Activated T-cell treated with anti-CD3 and anti-CD28 coated beads, Interleukin-2, amount 50 U/mL, for 72 hours (primary cell): ENCODE data around the gene LDB1. TPM values are rescaled to one million over a fixed set of nuclear protein-coding genes. Genes with fewer than 3 reads are reported as not detected.

ENCODE experiments used
- ATAC-seq, 2 donors: fragments of 150-1000 bp; cut with Tn5 transposase; replicated peaks in 1 of 2; 2 replicates each; pipeline ENCODE4 v1.10.0; 2021; ENCODE audit warnings: moderate library complexity in 2 of 2, mild to moderate bottlenecking in 1 of 2
- DNase-seq, 2 donors: peaks; one replicate each; pipeline ENCODE4 v3.0.0; 2021 to 2022; ENCODE audit warnings: mixed read lengths in 1 of 2
- H3K27ac Mint-ChIP-seq: one replicate; pipeline ENCODE4 v1.8.0; 2022; ENCODE audit warnings: mild to moderate bottlenecking, moderate library complexity, mixed read lengths
- H3K27me3 Mint-ChIP-seq: one replicate; pipeline ENCODE4 v1.8.0; 2022; ENCODE audit warnings: low read depth, mixed read lengths
- H3K36me3 Mint-ChIP-seq, 2 donors: one replicate each; pipeline ENCODE4 v1.8.0; 2022; ENCODE audit warnings: mixed read lengths in 2 of 2, mild to moderate bottlenecking in 1 of 2; ENCODE audit not compliant: insufficient read depth in 2 of 2
- H3K4me1 Mint-ChIP-seq: one replicate; pipeline ENCODE4 v1.8.0; 2022; ENCODE audit warnings: low read depth, mixed read lengths
- H3K4me3 Mint-ChIP-seq, 2 donors: one replicate each; pipeline ENCODE4 v1.8.0; 2022; ENCODE audit warnings: mild to moderate bottlenecking in 2 of 2, mixed read lengths in 2 of 2, moderate library complexity in 2 of 2
- H3K9me3 Mint-ChIP-seq, 2 donors: one replicate each; pipeline ENCODE4 v1.8.0; 2022; ENCODE audit warnings: mixed read lengths in 2 of 2
- total RNA-seq, 2 donors: library from RNA; stranded (reverse); gene quantifications; one replicate each; pipeline ENCODE4 v1.2.3, GENCODE V29; 2022

Gene LDB1
- total RNA-seq, 2 donors from 2014 or later: 65.1 to 71.2 TPM

DNA sequence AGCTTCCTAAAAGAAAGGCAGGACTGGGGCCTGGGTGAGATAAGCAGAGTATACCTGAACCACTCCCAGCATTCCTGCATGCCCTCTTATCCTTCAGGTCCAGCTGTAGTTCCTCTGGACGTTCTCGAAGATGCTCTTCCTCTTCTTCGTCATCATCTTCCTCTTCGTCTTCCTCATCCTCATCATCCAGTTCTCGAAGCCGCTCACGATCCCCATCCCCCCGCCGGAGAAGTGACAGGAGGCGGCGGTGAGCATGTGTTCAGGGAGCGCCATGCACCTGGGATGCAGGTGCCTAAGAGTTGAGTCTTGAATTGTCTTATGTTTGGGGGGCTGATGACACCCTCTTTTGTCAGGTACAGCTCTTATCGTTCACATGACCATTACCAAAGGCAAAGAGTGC lies 28.1 kb upstream of the LDB1 start:
- no peaks in the 10 kb centered on the region for H3K9me3 Mint-ChIP-seq
- DNase-seq: no peak
- no peak for ATAC-seq
- H3K36me3 Mint-ChIP-seq: peaks cover 12 to 48% of the 10 kb centered on the region in 2 donors
- H3K27ac Mint-ChIP-seq: no peak overlapping the region
- no peaks in the 10 kb centered on the region for H3K27me3 Mint-ChIP-seq
- no peak overlapping the region for H3K4me3 Mint-ChIP-seq
- H3K4me1 Mint-ChIP-seq: peaks cover 23% of the 10 kb centered on the region

DNA sequence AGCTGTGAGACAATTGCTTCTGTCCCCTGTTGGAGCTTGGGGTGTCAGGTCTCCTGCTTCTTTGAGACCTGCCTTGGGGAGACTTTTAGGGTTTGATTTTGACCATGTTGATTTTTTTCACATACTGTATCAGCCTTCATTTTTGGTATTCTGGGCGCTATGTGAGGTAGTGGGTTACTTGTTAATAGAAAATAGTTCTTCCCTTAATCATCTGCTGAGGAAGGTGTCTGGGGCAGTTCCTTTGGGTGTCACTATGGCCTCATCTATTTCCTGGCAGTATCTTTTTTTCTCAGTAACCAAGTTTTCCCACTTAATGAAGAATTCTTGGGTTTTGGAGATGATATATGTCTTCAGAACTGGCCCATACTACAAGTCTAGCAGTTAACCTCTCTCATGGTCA lies 27.4 kb upstream of the LDB1 start:
- no peaks in the 10 kb centered on the region for H3K9me3 Mint-ChIP-seq
- peak overlapping the region; percentile 51 for H3K27ac Mint-ChIP-seq
- H3K27me3 Mint-ChIP-seq: no peaks in the 10 kb centered on the region
- no peak overlapping the region for H3K4me3 Mint-ChIP-seq
- ATAC-seq (no peak), DNase-seq (no peak)
- peaks cover 18% of the 10 kb centered on the region for H3K4me1 Mint-ChIP-seq
- H3K36me3 Mint-ChIP-seq: peaks cover 14 to 46% of the 10 kb centered on the region in 2 donors

DNA sequence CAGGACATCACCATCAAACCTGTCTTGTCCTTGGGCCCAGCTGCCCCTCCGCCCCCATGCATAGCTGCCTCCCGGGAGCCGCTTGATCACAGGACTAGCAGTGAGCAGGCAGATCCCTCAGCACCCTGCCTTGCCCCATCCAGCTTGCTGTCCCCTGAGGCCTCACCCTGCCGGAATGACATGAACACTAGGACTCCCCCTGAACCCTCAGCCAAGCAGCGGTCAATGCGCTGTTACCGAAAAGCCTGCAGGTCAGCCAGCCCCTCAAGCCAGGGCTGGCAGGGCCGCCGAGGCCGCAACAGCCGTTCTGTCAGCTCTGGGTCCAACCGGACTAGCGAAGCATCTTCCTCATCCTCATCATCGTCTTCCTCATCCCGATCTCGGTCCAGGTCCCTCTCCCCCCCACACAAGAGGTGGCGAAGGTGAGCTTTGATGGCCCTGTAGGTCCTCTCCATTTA lies 26.8 kb upstream of the LDB1 start:
- peaks cover 12 to 44% of the 10 kb centered on the region in 2 donors for H3K36me3 Mint-ChIP-seq
- H3K4me1 Mint-ChIP-seq: peaks cover 18% of the 10 kb centered on the region
- DNase-seq: no peak

DNA sequence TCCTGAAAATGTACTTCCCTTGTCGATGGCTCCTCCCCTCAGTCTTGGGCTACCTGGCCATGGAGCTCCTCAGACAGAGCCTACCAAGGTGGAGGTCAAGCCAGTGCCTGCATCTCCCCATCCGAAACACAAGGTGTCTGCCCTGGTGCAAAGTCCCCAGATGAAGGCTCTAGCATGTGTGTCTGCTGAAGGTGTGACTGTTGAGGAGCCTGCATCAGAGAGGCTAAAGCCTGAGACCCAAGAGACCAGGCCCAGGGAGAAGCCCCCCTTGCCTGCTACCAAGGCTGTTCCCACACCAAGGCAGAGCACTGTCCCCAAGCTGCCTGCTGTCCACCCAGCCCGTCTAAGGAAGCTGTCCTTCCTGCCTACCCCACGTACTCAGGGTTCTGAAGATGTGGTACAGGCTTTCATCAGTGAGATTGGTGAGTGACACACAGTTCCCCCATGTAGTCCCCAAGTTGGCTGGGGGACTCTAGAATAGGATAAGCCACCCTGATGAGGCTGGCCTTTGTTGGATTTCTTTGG lies 21.5 kb upstream of the LDB1 start:
- Mint-ChIP-seq H3K9me3 (no peaks in the 10 kb centered on the region), H3K27ac (peak overlapping the region; percentile 21), H3K36me3 (peaks cover 18 to 44% of the 10 kb centered on the region in 2 donors), H3K4me1 (peaks cover 17% of the 10 kb centered on the region), H3K27me3 (no peaks in the 10 kb centered on the region), H3K4me3 (no peak overlapping the region)
- ATAC-seq: no peak
- no peak for DNase-seq

More for the DNA sequence above, 26.8 kb upstream of the LDB1 start:
- ATAC-seq: no peak
- H3K9me3 Mint-ChIP-seq: no peaks in the 10 kb centered on the region
- no peaks in the 10 kb centered on the region for H3K27me3 Mint-ChIP-seq
- no peak overlapping the region for H3K4me3 Mint-ChIP-seq
- peak overlapping the region; percentile 51 for H3K27ac Mint-ChIP-seq

DNA sequence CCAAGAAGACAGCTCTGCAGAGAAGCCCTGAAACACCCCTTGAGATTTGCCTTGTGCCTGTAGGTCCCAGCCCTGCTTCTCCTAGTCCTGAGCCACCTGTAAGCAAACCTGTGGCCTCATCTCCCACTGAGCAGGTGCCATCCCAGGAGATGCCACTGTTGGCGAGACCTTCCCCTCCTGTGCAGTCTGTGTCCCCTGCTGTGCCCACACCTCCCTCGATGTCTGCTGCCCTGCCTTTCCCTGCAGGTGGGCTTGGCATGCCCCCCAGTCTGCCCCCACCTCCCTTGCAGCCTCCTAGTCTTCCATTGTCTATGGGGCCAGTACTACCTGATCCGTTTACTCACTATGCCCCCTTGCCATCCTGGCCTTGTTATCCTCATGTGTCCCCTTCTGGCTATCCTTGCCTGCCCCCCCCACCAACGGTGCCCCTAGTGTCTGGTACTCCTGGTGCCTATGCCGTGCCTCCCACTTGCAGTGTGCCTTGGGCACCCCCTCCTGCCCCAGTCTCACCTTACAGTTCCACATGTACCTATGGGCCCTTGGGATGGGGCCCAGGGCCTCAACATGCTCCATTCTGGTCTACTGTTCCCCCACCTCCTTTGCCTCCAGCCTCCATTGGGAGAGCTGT lies 20.9 kb upstream of the LDB1 start:
- H3K4me3 Mint-ChIP-seq: no peak overlapping the region
- H3K4me1 Mint-ChIP-seq: peaks cover 19% of the 10 kb centered on the region
- H3K36me3 Mint-ChIP-seq: peaks cover 18 to 41% of the 10 kb centered on the region in 2 donors
- no peaks in the 10 kb centered on the region for H3K27me3 Mint-ChIP-seq
- DNase-seq (no peak), ATAC-seq (peak in 1 of 2 donors; percentile 24)
- H3K9me3 Mint-ChIP-seq: no peaks in the 10 kb centered on the region
- peak overlapping the region; percentile 21 for H3K27ac Mint-ChIP-seq

DNA sequence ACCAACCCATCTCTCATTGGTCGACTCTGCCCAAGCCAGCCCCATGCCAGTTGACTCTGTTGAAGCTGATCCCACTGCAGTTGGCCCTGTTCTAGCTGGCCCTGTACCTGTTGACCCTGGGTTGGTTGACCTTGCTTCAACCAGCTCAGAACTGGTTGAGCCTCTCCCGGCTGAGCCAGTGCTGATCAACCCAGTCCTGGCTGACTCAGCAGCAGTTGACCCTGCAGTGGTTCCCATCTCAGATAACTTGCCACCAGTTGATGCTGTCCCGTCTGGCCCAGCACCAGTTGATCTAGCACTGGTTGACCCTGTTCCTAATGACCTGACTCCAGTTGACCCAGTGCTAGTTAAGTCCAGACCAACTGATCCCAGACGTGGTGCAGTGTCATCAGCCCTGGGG lies 20.1 kb upstream of the LDB1 start:
- Mint-ChIP-seq H3K9me3 (no peaks in the 10 kb centered on the region), H3K36me3 (peaks cover 18 to 38% of the 10 kb centered on the region in 2 donors), H3K27me3 (no peaks in the 10 kb centered on the region), H3K4me1 (peaks cover 28% of the 10 kb centered on the region), H3K27ac (no peak overlapping the region), H3K4me3 (no peak overlapping the region)
- ATAC-seq (no peak), DNase-seq (no peak)

DNA sequence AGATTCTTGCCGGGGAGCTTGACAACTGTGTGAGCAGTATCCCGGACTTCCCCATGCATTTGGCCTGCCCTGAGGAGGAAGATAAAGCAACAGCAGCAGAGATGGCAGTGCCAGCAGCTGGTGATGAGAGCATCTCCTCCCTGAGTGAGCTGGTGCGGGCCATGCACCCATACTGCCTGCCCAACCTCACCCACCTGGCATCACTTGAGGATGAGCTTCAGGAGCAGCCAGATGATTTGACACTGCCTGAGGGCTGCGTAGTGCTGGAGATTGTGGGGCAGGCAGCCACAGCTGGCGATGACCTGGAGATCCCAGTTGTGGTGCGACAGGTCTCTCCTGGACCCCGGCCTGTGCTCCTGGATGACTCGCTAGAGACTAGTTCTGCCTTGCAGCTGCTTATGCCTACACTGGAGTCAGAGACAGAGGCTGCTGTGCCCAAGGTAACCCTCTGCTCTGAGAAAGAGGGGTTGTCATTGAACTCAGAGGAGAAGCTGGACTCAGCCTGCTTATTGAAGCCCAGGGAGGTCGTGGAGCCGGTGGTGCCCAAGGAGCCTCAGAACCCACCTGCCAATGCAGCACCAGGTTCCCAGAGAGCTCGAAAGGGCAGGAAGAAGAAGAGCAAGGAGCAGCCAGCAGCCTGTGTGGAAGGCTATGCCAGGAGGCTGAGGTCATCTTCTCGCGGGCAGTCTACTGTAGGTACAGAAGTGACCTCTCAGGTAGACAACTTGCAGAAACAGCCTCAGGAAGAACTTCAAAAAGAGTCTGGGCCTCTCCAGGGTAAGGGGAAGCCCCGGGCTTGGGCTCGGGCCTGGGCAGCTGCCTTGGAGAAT lies 19.3 kb upstream of the LDB1 start:
- Mint-ChIP-seq H3K27ac (no peak overlapping the region), H3K4me1 (peaks cover 35% of the 10 kb centered on the region), H3K4me3 (no peak overlapping the region), H3K9me3 (no peaks in the 10 kb centered on the region), H3K27me3 (no peaks in the 10 kb centered on the region), H3K36me3 (peaks cover 18 to 39% of the 10 kb centered on the region in 2 donors)
- ATAC-seq (no peak), DNase-seq (no peak)

DNA sequence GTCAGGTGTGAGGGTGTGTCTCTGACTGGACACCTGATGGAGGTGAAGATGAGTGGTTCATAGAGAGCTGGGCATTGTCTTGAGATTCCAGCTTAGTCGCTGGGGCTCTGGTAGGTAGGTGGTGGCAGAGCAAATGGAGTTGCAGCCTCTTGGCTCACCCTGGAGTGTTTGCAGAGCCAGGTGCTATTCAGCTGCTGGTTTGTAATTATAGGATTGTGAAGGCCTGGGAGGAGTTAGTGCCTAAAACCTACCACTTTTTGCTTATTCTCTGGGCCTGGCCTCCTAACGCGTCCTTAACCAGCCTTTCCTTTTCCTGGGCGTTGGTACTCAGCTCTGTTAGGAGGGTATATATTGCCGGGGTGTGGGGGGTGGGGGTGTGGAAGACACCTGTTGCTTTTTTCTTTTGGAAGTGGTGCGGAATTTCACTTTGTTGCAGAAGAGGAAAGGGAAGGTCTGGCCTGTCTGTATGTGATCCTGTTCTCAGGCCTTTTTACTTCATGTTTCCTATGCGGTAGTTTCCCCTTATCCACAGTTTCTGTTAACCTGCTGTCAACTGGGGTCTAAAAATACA lies 15.9 kb upstream of the LDB1 start:
- DNase-seq (no peak), ATAC-seq (no peak)
- Mint-ChIP-seq H3K9me3 (no peaks in the 10 kb centered on the region), H3K36me3 (peaks cover 9 to 26% of the 10 kb centered on the region in 2 donors), H3K4me1 (peaks cover 41% of the 10 kb centered on the region), H3K27ac (no peak overlapping the region), H3K27me3 (no peaks in the 10 kb centered on the region), H3K4me3 (peak overlapping the region; percentile 8 to 97)

DNA sequence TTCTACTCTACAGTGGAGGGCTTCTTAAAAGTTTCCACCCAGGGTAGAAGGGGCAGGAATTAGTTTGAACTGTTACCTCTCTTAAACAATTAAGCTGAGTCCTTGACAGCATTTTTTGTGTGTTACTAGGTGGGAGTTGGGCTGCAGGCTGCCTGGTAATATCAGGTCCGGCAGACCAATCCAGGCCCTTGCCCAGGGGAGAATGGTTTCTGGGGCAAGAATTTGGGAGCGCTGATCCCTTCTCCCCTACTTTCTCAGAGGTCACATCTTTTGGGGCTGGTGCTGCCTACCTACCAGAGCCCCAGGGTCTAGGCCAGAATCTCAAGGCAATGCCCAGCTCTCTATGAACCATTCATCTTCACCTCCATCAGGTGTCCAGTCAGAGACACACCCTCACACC lies 14.2 kb upstream of the LDB1 start:
- peak overlapping the region; percentile 93 for H3K27ac Mint-ChIP-seq
- DNase-seq (no peak), ATAC-seq (no peak)
- H3K36me3 Mint-ChIP-seq: peaks cover 7 to 18% of the 10 kb centered on the region in 2 donors
- no peaks in the 10 kb centered on the region for H3K9me3 Mint-ChIP-seq
- no peaks in the 10 kb centered on the region for H3K27me3 Mint-ChIP-seq
- H3K4me3 Mint-ChIP-seq: peak overlapping the region; percentile 82 to 97
- peaks cover 38% of the 10 kb centered on the region for H3K4me1 Mint-ChIP-seq

DNA sequence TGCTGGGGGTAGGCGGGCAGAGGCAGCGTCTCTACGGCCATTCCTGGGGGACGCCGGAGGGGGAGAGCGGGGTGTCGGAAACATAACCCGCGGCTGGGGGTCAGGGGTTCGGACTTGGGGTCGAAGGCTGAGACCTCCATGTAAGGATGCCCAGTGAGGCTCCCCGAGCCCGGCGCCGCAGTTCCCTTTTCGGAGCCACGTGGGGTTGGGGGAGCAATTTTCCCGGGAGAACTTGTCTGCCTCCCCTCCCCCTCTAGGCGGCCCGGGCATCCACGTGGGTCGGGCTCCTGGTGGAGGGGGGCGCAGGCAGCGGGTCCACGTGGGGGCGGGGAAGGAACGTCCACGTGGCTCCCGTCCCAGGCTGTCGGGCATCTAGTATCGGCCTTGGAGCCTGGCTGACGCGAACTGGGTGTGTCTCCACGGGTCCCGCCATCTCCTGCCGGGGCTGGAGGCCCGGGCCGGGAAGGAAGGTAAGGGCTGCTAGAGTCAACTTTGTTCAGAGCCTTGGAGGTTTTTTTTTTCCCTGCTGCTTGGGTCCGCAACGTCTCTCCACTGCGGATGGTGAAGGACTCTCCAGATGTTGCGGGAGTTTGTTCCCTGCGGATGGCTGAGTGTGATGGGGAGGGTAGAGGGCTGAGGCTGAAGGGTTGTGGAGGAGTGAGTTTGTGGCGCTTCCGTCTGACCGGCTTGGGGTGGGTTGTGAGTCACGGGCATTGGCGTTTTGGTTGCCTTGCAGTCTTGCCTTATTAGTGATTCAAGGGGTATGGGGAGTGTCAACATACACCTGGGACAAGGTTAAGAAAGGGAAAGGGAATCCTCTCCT lies 13.4 kb upstream of the LDB1 start:
- ATAC-seq (peak; percentile 43 to 51), DNase-seq (peak; percentile 69 to 73)
- Mint-ChIP-seq H3K27ac (peak overlapping the region; percentile 93), H3K4me3 (peak overlapping the region; percentile 82 to 97), H3K4me1 (peaks cover 30% of the 10 kb centered on the region), H3K9me3 (no peaks in the 10 kb centered on the region), H3K36me3 (peaks cover 7 to 12% of the 10 kb centered on the region in 2 donors), H3K27me3 (no peaks in the 10 kb centered on the region)

DNA sequence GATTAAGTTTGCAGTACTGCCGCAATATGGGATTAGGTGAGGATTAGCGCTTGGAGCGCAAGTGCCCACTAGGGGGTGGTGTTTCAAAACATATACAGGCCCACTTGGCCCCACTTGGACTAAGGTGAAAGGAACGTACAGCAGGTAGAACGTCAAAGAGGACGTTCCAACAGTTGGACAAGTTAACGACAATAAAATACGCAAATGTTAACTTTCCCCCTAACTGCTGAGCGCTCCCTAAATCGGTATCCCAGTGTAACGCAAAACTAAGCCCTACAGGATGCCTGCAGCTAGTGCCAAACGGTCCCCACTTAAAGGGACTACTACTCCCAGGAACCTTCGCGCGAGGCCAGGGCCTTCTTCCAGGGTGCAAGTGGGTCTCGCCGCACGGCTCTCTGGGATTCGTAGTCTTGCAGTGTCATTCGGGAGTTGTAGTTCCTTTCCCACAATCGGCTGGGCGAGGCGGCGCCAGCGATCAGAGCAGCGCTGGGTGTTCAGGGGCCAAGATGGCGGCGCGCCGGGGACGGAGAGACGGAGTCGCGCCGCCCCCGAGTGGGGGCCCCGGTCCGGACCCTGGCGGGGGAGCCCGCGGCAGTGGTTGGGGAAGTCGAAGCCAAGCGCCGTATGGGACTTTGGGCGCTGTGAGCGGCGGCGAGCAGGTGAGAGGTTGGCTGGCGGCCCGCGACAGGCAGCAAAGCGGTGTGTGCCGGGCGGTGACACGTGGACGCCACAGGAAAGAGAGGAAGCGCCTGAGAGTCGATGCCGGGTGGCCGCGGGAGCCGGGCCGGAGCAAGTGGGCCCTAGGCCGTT lies 12.6 kb upstream of the LDB1 start, which contains the start of gene PPRC1:
Gene PPRC1 (plus strand): TSS at position 478 of the 810 bp plus-strand sequence. CDS start 29 bp downstream, at position 507.
- Mint-ChIP-seq H3K9me3 (no peaks in the 10 kb centered on the region), H3K27me3 (no peaks in the 10 kb centered on the region), H3K4me3 (peak within 1 kb of the TSS; percentile 82 to 97), H3K4me1 (peaks cover 30% of the 10 kb centered on the region), H3K36me3 (peaks cover 7 to 12% of the 10 kb centered on the region in 2 donors), H3K27ac (peak within 1 kb of the TSS; percentile 93)
- ATAC-seq (peak; percentile 94), DNase-seq (peak; percentile 96 to 98)

DNA sequence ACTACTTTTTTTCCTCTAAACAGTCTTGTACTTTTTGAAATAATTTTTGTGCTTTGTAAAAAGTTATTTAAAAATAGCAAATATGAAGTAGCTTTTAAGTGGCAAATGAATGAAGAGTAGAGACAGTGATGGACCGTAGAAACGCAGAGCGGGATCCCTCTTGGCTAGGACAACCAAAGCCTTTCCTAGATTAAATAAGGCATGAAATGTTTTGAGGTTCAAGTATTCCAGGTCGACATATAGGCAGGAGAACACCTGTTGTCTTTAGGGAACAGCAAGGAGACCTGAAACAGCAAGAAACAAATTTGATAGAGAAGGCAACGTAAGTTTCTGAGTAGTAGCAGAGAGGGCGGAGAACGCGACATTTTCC lies 12.0 kb upstream of the LDB1 start:
- H3K27ac Mint-ChIP-seq: peak overlapping the region; percentile 86
- no peaks in the 10 kb centered on the region for H3K9me3 Mint-ChIP-seq
- peaks cover 4 to 12% of the 10 kb centered on the region in 2 donors for H3K36me3 Mint-ChIP-seq
- DNase-seq (no peak), ATAC-seq (no peak)
- H3K4me3 Mint-ChIP-seq: peak overlapping the region; percentile 82 to 97
- peaks cover 30% of the 10 kb centered on the region for H3K4me1 Mint-ChIP-seq
- H3K27me3 Mint-ChIP-seq: no peaks in the 10 kb centered on the region
